BLaER1 (cell line): Measurements from ENCODE around the gene MTRR.

ENCODE experiments used
- H3K27ac ChIP-seq: shearing (Covaris generic); formaldehyde crosslinking; 2 replicates; pipeline ENCODE4 v1.8.1; 2022
- H3K27me3 ChIP-seq: shearing (Covaris generic); formaldehyde crosslinking; 2 replicates; pipeline ENCODE4 v1.8.1; 2022
- H3K36me3 ChIP-seq: shearing (Covaris generic); formaldehyde crosslinking; 2 replicates; pipeline ENCODE4 v1.8.1; 2022
- H3K4me1 ChIP-seq: shearing (Covaris generic); formaldehyde crosslinking; 2 replicates; pipeline ENCODE4 v1.8.1; 2022
- H3K4me2 ChIP-seq: shearing (Covaris generic); formaldehyde crosslinking; 2 replicates; pipeline ENCODE4 v1.8.1; 2022
- H3K4me3 ChIP-seq: shearing (Covaris generic); formaldehyde crosslinking; 2 replicates; pipeline ENCODE4 v1.8.1; 2022
- H3K9ac ChIP-seq: shearing (Covaris generic); formaldehyde crosslinking; 2 replicates; pipeline ENCODE4 v1.8.1; 2022
- H3K9me3 ChIP-seq: shearing (Covaris generic); formaldehyde crosslinking; 2 replicates; pipeline ENCODE4 v1.8.1; 2022
- H4K20me1 ChIP-seq: shearing (Covaris generic); formaldehyde crosslinking; 2 replicates; pipeline ENCODE4 v1.8.1; 2022
- Cebpa-rat ChIP-seq: shearing (Covaris generic); IDR thresholded peaks from 2 replicates; pipeline ENCODE4 v1.8.1; 2022

Gene MTRR

DNA sequence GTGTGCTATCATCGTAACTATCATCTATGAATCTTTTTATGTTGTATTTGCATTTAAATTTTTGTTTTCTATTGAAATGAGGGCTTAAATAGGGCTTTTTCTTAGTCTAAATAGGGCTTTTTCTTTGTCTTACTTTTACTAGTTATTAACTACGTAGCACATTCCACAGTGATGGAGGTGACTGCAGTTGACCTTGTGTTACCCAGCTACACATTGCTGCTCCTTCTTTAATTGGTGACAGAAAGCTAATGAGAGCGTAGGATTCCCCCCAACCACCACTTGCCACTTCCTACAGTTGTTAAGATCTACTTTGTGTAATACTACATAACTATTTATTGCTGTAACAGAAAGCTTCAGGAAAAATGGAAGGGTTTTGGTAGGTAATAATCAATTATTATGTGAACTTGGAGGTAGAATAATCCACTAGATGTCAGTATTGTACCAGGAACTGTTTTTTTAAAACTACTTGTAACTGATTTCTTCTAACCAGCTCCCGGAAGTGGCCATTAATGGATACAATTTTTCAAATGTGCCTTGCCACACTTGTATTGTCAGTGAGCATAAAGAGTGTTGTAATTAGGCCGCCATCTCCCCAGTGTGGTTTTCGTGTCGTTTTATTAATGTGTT, 18.0 kb downstream of the MTRR start:
- H4K20me1 ChIP-seq: peaks cover 12% of the 10 kb centered on the region
- no peak overlapping the region for H3K4me3 ChIP-seq
- H3K9me3 ChIP-seq: no peaks in the 10 kb centered on the region
- H3K9ac ChIP-seq: no peak overlapping the region
- no peaks in the 10 kb centered on the region for H3K4me1 ChIP-seq
- no peaks in the 10 kb centered on the region; the same call in 1 of the 2 replicates for H3K27me3 ChIP-seq
- TF ChIP-seq Cebpa-rat: no peak
- no peak overlapping the region for H3K4me2 ChIP-seq
- peaks cover 83% of the 10 kb centered on the region for H3K36me3 ChIP-seq
- no peak overlapping the region for H3K27ac ChIP-seq

DNA sequence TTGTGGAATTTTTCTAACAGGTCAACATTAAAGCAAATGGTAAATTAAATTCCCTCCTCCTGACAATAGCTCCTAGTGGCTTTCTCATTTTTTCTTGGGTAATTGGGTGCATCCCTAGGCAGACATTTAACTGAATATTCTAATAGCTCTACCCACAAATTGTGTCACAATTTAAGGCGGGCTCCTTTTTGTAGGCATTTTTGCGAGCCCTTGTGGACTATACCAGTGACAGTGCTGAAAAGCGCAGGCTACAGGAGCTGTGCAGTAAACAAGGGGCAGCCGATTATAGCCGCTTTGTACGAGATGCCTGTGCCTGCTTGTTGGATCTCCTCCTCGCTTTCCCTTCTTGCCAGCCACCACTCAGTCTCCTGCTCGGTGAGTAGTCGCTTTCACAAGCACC, 20.0 kb downstream of the MTRR start:
- H3K9ac ChIP-seq: no peak overlapping the region
- no peaks in the 10 kb centered on the region for H4K20me1 ChIP-seq
- peaks cover 83% of the 10 kb centered on the region for H3K36me3 ChIP-seq
- no peak for TF ChIP-seq Cebpa-rat
- no peak overlapping the region for H3K27ac ChIP-seq
- no peak overlapping the region for H3K4me2 ChIP-seq
- H3K27me3 ChIP-seq: no peaks in the 10 kb centered on the region; the same call in 1 of the 2 replicates
- no peaks in the 10 kb centered on the region for H3K4me1 ChIP-seq
- H3K4me3 ChIP-seq: no peak overlapping the region
- no peaks in the 10 kb centered on the region for H3K9me3 ChIP-seq

GRCh38 chr5:7894439-7894838, 25.5 kb downstream of the MTRR start:
- Histone ChIP-seq H3K9me3 (no peaks in the 10 kb centered on the region), H3K4me2 (no peak overlapping the region), H3K4me1 (no peaks in the 10 kb centered on the region), H3K4me3 (no peak overlapping the region), H4K20me1 (no peaks in the 10 kb centered on the region), H3K9ac (no peak overlapping the region), H3K27ac (no peak overlapping the region), H3K36me3 (peaks cover 93% of the 10 kb centered on the region), H3K27me3 (no peaks in the 10 kb centered on the region; the same call in 1 of the 2 replicates)
- no peak for TF ChIP-seq Cebpa-rat

DNA sequence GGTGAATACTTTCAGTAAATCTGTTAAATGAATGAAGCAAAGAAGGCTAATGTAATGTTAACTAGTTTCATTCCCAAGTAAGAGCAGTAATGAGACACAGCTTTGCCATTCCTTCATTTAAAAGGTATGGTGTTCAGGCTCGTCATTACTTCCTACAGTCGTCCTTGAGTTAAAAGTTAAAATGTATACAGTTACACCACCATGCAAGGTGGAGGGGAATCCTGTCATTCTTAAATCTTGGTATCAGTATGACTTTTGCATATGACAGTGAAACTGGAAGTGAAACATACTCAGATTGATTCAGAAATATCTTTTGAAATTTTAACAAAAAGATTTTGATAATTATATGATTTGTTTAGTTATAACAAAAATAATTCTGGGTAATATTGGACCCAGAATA, 25.9 kb downstream of the MTRR start:
- H3K27ac ChIP-seq: no peak overlapping the region
- H3K4me2 ChIP-seq: no peak overlapping the region
- H3K9me3 ChIP-seq: no peaks in the 10 kb centered on the region
- no peak for TF ChIP-seq Cebpa-rat
- H3K4me1 ChIP-seq: no peaks in the 10 kb centered on the region
- H3K9ac ChIP-seq: no peak overlapping the region
- H3K27me3 ChIP-seq: no peaks in the 10 kb centered on the region; the same call in 1 of the 2 replicates
- H3K36me3 ChIP-seq: peaks cover 93% of the 10 kb centered on the region
- no peaks in the 10 kb centered on the region for H4K20me1 ChIP-seq
- H3K4me3 ChIP-seq: no peak overlapping the region

- Histone ChIP-seq H3K27me3 (no peaks in the 10 kb centered on the region), H3K4me3 (no peak overlapping the region), H3K27ac (no peak overlapping the region), H4K20me1 (no peaks in the 10 kb centered on the region), H3K36me3 (peaks cover 95% of the 10 kb centered on the region), H3K9me3 (no peaks in the 10 kb centered on the region), H3K4me2 (no peak overlapping the region), H3K4me1 (no peaks in the 10 kb centered on the region), H3K9ac (no peak overlapping the region)
- no peak for TF ChIP-seq Cebpa-rat
These were observed 28.2 kb downstream of the MTRR start for GRCh38 chr5:7897014-7897600.

- Histone ChIP-seq H3K4me2 (no peak overlapping the region), H3K4me1 (no peaks in the 10 kb centered on the region), H4K20me1 (no peaks in the 10 kb centered on the region), H3K27ac (no peak overlapping the region), H3K27me3 (no peaks in the 10 kb centered on the region), H3K4me3 (no peak overlapping the region), H3K36me3 (peaks cover 87% of the 10 kb centered on the region), H3K9ac (no peak overlapping the region), H3K9me3 (peaks cover 3% of the 10 kb centered on the region; the same call in 1 of the 2 replicates)
- no peak for TF ChIP-seq Cebpa-rat
These were observed 33.3 kb downstream of the MTRR start for GRCh38 chr5:7902201-7902600.

DNA sequence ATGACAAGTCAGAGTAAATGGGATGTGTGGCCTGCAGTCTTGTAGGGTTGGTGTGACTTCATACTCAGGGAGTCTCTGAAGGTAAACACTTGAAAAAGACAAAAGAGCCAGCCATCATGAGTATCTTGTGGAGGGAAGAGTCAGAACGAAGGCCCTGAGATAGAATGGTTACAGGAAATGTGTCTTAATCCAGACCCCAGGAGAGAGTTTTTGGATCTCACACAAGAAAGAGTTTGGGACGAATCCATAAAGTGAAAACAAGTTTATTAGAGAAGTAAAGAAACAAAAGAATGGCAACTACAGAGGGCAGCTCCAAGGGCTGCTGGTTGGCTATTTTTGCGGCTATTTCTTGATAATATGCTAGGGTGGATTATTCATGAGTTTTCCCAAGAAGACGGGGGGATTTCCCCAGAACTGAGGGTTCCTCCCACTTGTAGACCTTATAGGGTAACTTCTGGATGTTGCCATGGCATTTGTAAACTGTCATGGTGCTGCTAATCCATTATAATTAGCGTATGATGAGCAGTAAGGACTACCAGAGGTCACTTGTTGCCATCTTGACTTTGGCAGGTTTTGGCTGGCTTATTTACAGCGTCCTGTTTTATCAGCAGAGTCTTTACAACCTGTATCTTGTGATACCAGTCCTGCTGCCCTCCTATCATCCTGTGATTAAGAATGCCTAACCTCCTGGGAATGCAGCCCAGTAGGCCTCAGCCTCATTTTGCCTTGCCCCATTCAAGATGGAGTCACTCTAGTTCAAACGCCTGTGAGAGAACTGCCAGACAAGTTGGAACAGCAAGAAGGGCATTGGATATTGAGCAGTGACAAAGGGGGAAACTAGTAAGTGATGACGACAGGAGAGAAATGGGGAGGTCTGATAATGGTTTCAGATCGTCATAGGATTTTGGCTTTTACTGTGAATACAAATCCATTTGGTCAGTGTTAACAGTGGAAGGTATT, 34.0 kb downstream of the MTRR start:
- Histone ChIP-seq H3K9me3 (peaks cover 10% of the 10 kb centered on the region), H3K9ac (no peak overlapping the region), H3K4me1 (no peaks in the 10 kb centered on the region), H3K27me3 (no peaks in the 10 kb centered on the region), H4K20me1 (no peaks in the 10 kb centered on the region), H3K36me3 (peaks cover 84% of the 10 kb centered on the region), H3K27ac (no peak overlapping the region), H3K4me3 (no peak overlapping the region), H3K4me2 (no peak overlapping the region)
- TF ChIP-seq Cebpa-rat: no peak

DNA sequence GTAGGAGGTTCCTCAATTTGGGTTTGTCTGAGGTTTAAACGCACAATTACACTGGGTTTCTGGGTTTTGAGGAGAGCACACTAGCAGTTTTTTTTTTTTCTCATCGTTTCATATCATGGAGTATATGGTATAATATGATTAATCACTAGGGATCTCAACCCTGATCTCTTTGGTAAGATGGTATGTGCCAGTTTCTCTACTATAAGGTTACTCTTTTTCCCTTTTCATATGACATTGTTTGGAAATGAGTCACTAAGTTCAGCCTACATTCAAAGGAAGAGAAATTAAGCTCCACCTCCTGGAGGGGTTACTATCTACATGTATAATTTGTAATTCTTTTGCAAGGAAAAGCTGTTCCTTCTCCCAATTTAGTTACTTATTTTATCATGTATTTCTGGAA, 35.2 kb downstream of the MTRR start:
- no peak overlapping the region for H3K27ac ChIP-seq
- H3K4me1 ChIP-seq: no peaks in the 10 kb centered on the region
- no peak for TF ChIP-seq Cebpa-rat
- no peaks in the 10 kb centered on the region for H3K27me3 ChIP-seq
- peaks cover 84% of the 10 kb centered on the region for H3K36me3 ChIP-seq
- no peaks in the 10 kb centered on the region for H4K20me1 ChIP-seq
- H3K9ac ChIP-seq: no peak overlapping the region
- peaks cover 22% of the 10 kb centered on the region for H3K9me3 ChIP-seq
- no peak overlapping the region for H3K4me3 ChIP-seq
- H3K4me2 ChIP-seq: no peak overlapping the region

GRCh38 chr5:7907612-7908011, 38.7 kb downstream of the MTRR start:
- H3K4me3 ChIP-seq: no peak overlapping the region
- peaks cover 47% of the 10 kb centered on the region for H3K9me3 ChIP-seq
- no peaks in the 10 kb centered on the region for H3K27me3 ChIP-seq
- H3K27ac ChIP-seq: no peak overlapping the region
- H3K4me2 ChIP-seq: no peak overlapping the region
- H4K20me1 ChIP-seq: no peaks in the 10 kb centered on the region
- H3K36me3 ChIP-seq: peaks cover 70% of the 10 kb centered on the region
- no peak overlapping the region for H3K9ac ChIP-seq
- H3K4me1 ChIP-seq: no peaks in the 10 kb centered on the region
- TF ChIP-seq Cebpa-rat: no peak

DNA sequence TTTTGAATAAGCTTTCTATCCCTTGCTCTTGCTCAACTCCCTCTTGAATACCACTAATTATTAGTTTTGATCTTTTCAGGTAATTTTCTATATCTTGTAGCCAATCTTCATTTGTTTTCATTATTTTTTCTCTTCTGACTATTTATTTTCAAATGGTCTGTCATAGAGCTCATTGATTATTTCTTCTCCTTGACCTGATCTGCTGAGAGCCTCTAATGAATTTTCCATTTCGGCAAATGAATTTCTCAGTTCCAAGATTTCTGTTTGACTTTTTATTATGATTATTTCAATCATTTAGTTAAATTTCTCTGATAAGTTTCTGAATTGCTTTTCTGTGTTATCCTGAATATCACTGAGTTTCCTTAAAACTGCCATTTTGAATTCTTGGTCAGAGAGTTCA, 39.4 kb downstream of the MTRR start:
- no peaks in the 10 kb centered on the region for H4K20me1 ChIP-seq
- H3K27me3 ChIP-seq: no peaks in the 10 kb centered on the region
- peaks cover 51% of the 10 kb centered on the region for H3K9me3 ChIP-seq
- no peaks in the 10 kb centered on the region for H3K4me1 ChIP-seq
- no peak overlapping the region for H3K4me2 ChIP-seq
- no peak overlapping the region for H3K4me3 ChIP-seq
- peaks cover 63% of the 10 kb centered on the region for H3K36me3 ChIP-seq
- TF ChIP-seq Cebpa-rat: no peak
- H3K9ac ChIP-seq: no peak overlapping the region
- no peak overlapping the region for H3K27ac ChIP-seq
